ENCODE results near the gene SNX7. TPM values are rescaled to one million over a fixed set of nuclear protein-coding genes. Genes with fewer than 3 reads are reported as not detected.

Gene SNX7
- total and polyA plus RNA-seq, 8 donors, result 11.1 to 38.9 (median 24.5) TPM

- intact Hi-C loops (cut with DNase I; ENCODE audit: low total_unique reads), result no loop called here
- TF ChIP-seq POLR2A (IDR thresholded peaks at IDR 0.05), result no peak
- no peak for TF ChIP-seq POLR2AphosphoS5 (IDR thresholded peaks at IDR 0.05)
- no peak for TF ChIP-seq CTCF (IDR thresholded peaks at IDR 0.05)
- TF ChIP-seq EP300 (IDR thresholded peaks at IDR 0.05), result no peak
- H3K27ac ChIP-seq, result no peak overlapping the region
- no peak for DNase-seq
- no peaks in the 10 kb centered on the region for H3K36me3 ChIP-seq
- H3K4me1 ChIP-seq, result no peaks in the 10 kb centered on the region
- no peaks in the 10 kb centered on the region for H3K9me3 ChIP-seq
- WGBS, 5 donors, result 64 to 86% (median 81%) methylated on average over 2 of the region's 2 CpGs
- H3K27me3 ChIP-seq, result no peaks in the 10 kb centered on the region
- no peak overlapping the region for H3K4me3 ChIP-seq
Observed at GRCh38 chr1:98797506-98797905, 136.0 kb downstream of the SNX7 start.

All from stomach (tissue), 9 donors.